ENCODE measurements around the gene LTBP2.

Gene LTBP2

GRCh38 chr14:74638966-74639365 is 26.9 kb upstream of the LTBP2 start:
- TF ChIP-seq, protein P1, sequence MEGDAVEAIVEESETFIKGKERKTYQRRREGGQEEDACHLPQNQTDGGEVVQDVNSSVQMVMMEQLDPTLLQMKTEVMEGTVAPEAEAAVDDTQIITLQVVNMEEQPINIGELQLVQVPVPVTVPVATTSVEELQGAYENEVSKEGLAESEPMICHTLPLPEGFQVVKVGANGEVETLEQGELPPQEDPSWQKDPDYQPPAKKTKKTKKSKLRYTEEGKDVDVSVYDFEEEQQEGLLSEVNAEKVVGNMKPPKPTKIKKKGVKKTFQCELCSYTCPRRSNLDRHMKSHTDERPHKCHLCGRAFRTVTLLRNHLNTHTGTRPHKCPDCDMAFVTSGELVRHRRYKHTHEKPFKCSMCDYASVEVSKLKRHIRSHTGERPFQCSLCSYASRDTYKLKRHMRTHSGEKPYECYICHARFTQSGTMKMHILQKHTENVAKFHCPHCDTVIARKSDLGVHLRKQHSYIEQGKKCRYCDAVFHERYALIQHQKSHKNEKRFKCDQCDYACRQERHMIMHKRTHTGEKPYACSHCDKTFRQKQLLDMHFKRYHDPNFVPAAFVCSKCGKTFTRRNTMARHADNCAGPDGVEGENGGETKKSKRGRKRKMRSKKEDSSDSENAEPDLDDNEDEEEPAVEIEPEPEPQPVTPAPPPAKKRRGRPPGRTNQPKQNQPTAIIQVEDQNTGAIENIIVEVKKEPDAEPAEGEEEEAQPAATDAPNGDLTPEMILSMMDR (conservative IDR thresholded peaks at IDR 0.05; ENCODE audit: control insufficient read depth, insufficient read depth, low read depth, low read length), result no peak
- peak; percentile 77 for DNase-seq (ENCODE audit: low read depth)
- H3K4me3 ChIP-seq (ENCODE audit: control insufficient read depth, low read depth, low read length), result no peak overlapping the region

GRCh38 chr14:74638066-74638465 is 26.0 kb upstream of the LTBP2 start:
- H3K4me3 ChIP-seq (ENCODE audit: control insufficient read depth, low read depth, low read length), result no peak overlapping the region
- TF ChIP-seq, protein P1 (conservative IDR thresholded peaks at IDR 0.05; ENCODE audit: control insufficient read depth, insufficient read depth, low read depth, low read length), result no peak
- DNase-seq (ENCODE audit: low read depth), result no peak

- TF ChIP-seq, protein P1 (conservative IDR thresholded peaks at IDR 0.05; ENCODE audit: control insufficient read depth, insufficient read depth, low read depth, low read length), result no peak
- no peak for DNase-seq (ENCODE audit: low read depth)
These were observed 25.1 kb upstream of the LTBP2 start for GRCh38 chr14:74637178-74637550.

DNA sequence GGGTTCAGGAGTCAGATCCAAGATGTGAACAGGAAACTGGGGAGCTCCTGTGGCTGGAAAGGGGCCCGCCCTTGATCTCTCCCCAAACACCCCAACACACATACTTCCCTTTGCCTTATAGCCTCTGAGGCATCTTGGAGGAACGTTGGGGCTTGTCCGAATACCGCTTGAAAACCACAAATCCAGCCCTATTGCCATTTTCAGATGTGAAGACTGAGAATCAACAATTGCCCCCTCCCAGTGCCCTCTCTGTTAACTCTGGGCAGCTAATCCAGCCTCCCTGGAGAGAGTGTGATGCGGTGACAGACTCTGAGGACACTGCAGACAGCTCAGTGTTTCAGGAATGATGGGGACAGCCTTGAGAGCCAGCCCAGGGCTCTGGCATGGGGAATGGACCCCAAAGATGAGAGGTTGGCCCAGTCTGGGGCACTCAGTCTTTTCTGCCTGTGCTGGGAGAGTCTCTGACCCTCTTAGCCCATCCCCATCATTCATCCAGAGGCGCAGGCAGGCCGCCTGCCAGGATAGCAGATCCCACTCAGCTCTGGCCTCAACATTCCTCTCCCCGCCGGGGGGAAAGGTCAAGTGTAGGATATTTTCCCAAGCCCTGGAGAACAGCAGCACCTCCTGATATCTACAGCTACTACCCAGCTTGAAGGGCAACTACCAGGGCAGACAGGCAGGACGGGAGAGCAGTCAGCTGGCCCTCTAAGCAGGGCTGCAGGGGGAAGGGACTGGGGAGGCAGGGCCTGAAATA is 24.6 kb upstream of the LTBP2 start:
- TF ChIP-seq, protein P1 (conservative IDR thresholded peaks at IDR 0.05; ENCODE audit: control insufficient read depth, insufficient read depth, low read depth, low read length), result no peak
- no peak for DNase-seq (ENCODE audit: low read depth)
- no peak overlapping the region for H3K4me3 ChIP-seq (ENCODE audit: control insufficient read depth, low read depth, low read length)

More at GRCh38 chr14:74637178-74637550, 25.1 kb upstream of the LTBP2 start:
- no peak overlapping the region for H3K4me3 ChIP-seq (ENCODE audit: control insufficient read depth, low read depth, low read length)

DNA sequence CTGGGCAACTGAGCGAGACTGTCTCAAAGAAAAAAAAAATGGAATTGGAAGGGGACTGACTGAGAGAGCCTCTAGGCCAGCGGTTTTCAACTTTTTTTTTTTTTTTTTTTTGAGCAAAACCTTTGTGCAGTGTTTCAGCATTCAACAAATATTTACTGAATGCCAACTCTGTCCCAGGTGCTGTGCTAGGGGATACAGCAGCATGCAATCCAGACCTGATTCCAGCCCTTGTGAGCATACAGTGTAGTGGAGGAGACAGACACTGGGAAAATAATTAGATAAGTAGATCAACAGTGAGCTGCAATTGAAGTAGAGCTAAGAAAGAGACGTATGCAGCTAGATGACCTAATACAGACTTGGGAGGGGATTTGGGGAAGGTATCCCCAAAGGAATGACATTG is 23.8 kb upstream of the LTBP2 start:
- TF ChIP-seq, protein P1 (conservative IDR thresholded peaks at IDR 0.05; ENCODE audit: control insufficient read depth, insufficient read depth, low read depth, low read length), result no peak
- no peak overlapping the region for H3K4me3 ChIP-seq (ENCODE audit: control insufficient read depth, low read depth, low read length)
- DNase-seq (ENCODE audit: low read depth), result no peak

DNA sequence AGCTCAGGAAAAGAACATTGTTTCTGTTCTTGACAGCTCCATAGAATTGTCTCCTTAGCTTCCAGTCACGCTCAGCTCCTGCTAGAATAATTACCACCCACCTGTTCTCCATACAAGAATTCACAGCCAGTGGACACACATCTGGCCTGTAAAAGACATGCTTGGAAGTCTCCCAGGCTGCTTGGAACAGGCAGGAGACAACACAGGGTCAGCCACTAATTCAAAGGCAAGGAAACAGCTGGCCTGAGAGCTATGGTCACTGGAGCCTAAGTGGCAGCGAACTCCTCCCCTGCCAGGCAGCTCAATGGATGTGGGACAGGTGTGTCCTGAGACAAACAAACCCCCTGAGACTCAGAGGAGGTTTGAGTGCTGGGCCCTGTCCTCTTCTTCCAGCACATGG is 22.9 kb upstream of the LTBP2 start:
- TF ChIP-seq, protein P1 (conservative IDR thresholded peaks at IDR 0.05; ENCODE audit: control insufficient read depth, insufficient read depth, low read depth, low read length), result no peak
- no peak overlapping the region for H3K4me3 ChIP-seq (ENCODE audit: control insufficient read depth, low read depth, low read length)
- DNase-seq (ENCODE audit: low read depth), result no peak

Measured in fibroblast of mammary gland (primary cell).